Transverse colon (tissue), 4 donors: ENCODE results near the gene LDLRAD4.
"Not testable (repeated sequence)": the region's sequence is repeated elsewhere in the genome, so short reads cannot be mapped to it uniquely, and the experiment has no call there.

Source experiments
- POLR2A ChIP-seq: fragments of 450-650 bp; IDR thresholded peaks from one replicate; pipeline ENCODE4 v1.6.1; 2016; ENCODE audit warnings: antibody characterized with exemption, mild to moderate bottlenecking, moderate library complexity
- POLR2AphosphoS5 ChIP-seq, 3 donors: sonication (generic); formaldehyde crosslinking; IDR thresholded peaks; one replicate each; pipeline ENCODE4 v1.6.1; 2016; ENCODE audit warnings: antibody characterized with exemption in 3 of 3
- TF ChIP-seq, protein P1 (sequence below), 5 experiments: fragments of 200-600 bp in 3 of 5; fragments of 450-650 bp in 2 of 5; sonication (generic) in 3 of 5; IDR thresholded peaks; 1 replicate in 2 of 5; 2 replicates in 3 of 5; pipeline ENCODE4 v1.5.1; 2016 to 2017; ENCODE audit warnings: antibody characterized with exemption in 5 of 5, inconsistent platforms in 3 of 5, mild to moderate bottlenecking in 2 of 5, moderate library complexity in 1 of 5

DNA sequence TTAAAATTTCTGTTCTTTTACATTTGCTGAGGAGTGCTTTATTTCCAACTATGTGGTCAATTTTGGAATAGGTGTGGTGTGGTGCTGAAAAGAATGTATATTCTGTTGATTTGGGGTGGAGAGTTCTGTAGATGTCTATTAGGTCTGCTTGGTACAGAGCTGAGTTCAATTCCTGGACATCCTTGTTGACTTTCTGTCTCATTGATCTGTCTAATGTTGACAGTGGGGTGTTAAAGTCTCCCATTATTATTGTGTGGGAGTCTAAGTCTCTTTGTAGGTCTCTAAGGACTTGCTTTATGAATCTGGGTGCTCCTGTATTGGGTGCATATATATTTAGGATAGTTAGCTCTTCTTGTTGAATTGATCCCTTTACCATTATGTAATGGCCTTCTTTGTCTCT lies 127.9 kb downstream of the LDLRAD4 start:
- TF ChIP-seq, protein P1, sequence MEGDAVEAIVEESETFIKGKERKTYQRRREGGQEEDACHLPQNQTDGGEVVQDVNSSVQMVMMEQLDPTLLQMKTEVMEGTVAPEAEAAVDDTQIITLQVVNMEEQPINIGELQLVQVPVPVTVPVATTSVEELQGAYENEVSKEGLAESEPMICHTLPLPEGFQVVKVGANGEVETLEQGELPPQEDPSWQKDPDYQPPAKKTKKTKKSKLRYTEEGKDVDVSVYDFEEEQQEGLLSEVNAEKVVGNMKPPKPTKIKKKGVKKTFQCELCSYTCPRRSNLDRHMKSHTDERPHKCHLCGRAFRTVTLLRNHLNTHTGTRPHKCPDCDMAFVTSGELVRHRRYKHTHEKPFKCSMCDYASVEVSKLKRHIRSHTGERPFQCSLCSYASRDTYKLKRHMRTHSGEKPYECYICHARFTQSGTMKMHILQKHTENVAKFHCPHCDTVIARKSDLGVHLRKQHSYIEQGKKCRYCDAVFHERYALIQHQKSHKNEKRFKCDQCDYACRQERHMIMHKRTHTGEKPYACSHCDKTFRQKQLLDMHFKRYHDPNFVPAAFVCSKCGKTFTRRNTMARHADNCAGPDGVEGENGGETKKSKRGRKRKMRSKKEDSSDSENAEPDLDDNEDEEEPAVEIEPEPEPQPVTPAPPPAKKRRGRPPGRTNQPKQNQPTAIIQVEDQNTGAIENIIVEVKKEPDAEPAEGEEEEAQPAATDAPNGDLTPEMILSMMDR (IDR thresholded peaks at IDR 0.05), result not testable (repeated sequence)
- not testable (repeated sequence) for TF ChIP-seq POLR2A; POLR2AphosphoS5 (IDR thresholded peaks at IDR 0.05)
